GM23338 (cell line): ENCODE results near the gene TMEM163. TPM values are rescaled to one million over a fixed set of nuclear protein-coding genes. Genes with fewer than 3 reads are reported as not detected.

Experiments used
- ATAC-seq: fragments of 200-7000 bp; cut with Tn5 transposase; 3 replicates; pipeline ENCODE4 v1.9.1; 2020
- DNase-seq: peaks from one replicate; pipeline ENCODE4 v3.0.0-alpha.2; 2015; ENCODE audit warnings: low spot score
- H2AFZ ChIP-seq: fragments of 200-600 bp; sonication (generic); 2 replicates; pipeline ENCODE4 v1.8.0; 2016; ENCODE audit warnings: antibody characterized with exemption, mild to moderate bottlenecking, moderate library complexity
- H3F3A ChIP-seq: fragments of 200-600 bp; sonication (generic); replicated peaks from 2 replicates; pipeline ENCODE4 v1.8.0; 2017; ENCODE audit warnings: antibody characterized with exemption, mixed run types, low read depth
- H3K27ac ChIP-seq: fragments of 200-600 bp; sonication (generic); 2 replicates; pipeline ENCODE4 v1.6.1; 2016; ENCODE audit warnings: low read depth
- H3K27me3 ChIP-seq: fragments of 200-600 bp; sonication (generic); 2 replicates; pipeline ENCODE4 v1.8.0; 2016; ENCODE audit warnings: mild to moderate bottlenecking, mixed run types, moderate library complexity; ENCODE audit not compliant: insufficient read depth
- H3K36me3 ChIP-seq: fragments of 200-600 bp; sonication (generic); 2 replicates; pipeline ENCODE4 v1.8.0; 2016; ENCODE audit warnings: mild to moderate bottlenecking; ENCODE audit not compliant: insufficient read depth
- H3K4me1 ChIP-seq: fragments of 200-600 bp; sonication (generic); 2 replicates; pipeline ENCODE4 v1.8.0; 2016; ENCODE audit warnings: mild to moderate bottlenecking, moderate library complexity; ENCODE audit not compliant: insufficient read depth
- H3K4me2 ChIP-seq: fragments of 200-600 bp; sonication (generic); 2 replicates; pipeline ENCODE4 v1.7.1; 2017; ENCODE audit warnings: mixed run types
- H3K4me3 ChIP-seq: fragments of 200-600 bp; sonication (generic); 2 replicates; pipeline ENCODE4 v1.6.1; 2016; ENCODE audit warnings: mixed run types
- H3K79me2 ChIP-seq: fragments of 200-600 bp; sonication (generic); replicated peaks from 2 replicates; pipeline ENCODE4 v1.8.0; 2017; ENCODE audit warnings: mild to moderate bottlenecking; ENCODE audit not compliant: insufficient read depth
- H3K9me2 ChIP-seq: fragments of 200-600 bp; sonication (generic); 2 replicates; pipeline ENCODE4 v1.8.0; 2017; ENCODE audit not compliant: insufficient read depth
- H4K20me1 ChIP-seq: fragments of 200-600 bp; sonication (generic); replicated peaks from 2 replicates; pipeline ENCODE4 v1.8.0; 2017; ENCODE audit warnings: mild to moderate bottlenecking; ENCODE audit not compliant: insufficient read depth
- H3K27ac Mint-ChIP-seq: 2 replicates; pipeline ENCODE4 v1.8.0; 2020; ENCODE audit warnings: inconsistent platforms, mild to moderate bottlenecking, moderate library complexity, mixed read lengths
- H3K27me3 Mint-ChIP-seq: 3 replicates; pipeline ENCODE4 v1.8.0; 2022; ENCODE audit warnings: low read depth, mild to moderate bottlenecking, moderate library complexity, mixed read lengths, inconsistent platforms; ENCODE audit not compliant: insufficient read depth, poor library complexity
- H3K36me3 Mint-ChIP-seq: 3 replicates; pipeline ENCODE4 v1.8.0; 2021; ENCODE audit warnings: low read depth, mild to moderate bottlenecking, inconsistent platforms, moderate library complexity, mixed read lengths
- H3K4me1 Mint-ChIP-seq: 3 replicates; pipeline ENCODE4 v1.8.0; 2020; ENCODE audit warnings: mild to moderate bottlenecking, inconsistent platforms, mixed read lengths
- H3K4me3 Mint-ChIP-seq: 3 replicates; pipeline ENCODE4 v1.8.0; 2021; ENCODE audit warnings: moderate library complexity, mild to moderate bottlenecking, inconsistent platforms, mixed read lengths
- H3K9me3 Mint-ChIP-seq: 3 replicates; pipeline ENCODE4 v1.8.0; 2020; ENCODE audit warnings: moderate library complexity, mild to moderate bottlenecking, inconsistent platforms, mixed read lengths
- ETS1 ChIP-seq: IDR thresholded peaks from 2 replicates; pipeline ENCODE4 v1.6.1; 2016; ENCODE audit warnings: antibody characterized with exemption
- EZH2 ChIP-seq: fragments of 200-600 bp; sonication (generic); IDR thresholded peaks from one replicate; pipeline ENCODE4 v1.8.0; 2017; ENCODE audit warnings: antibody characterized with exemption, mild to moderate bottlenecking, low read depth; ENCODE audit not compliant: unreplicated experiment
- EZH2phosphoT487 ChIP-seq: fragments of 200-600 bp; sonication (generic); IDR thresholded peaks from one replicate; pipeline ENCODE4 v1.8.1; 2018; ENCODE audit warnings: antibody characterized with exemption; ENCODE audit not compliant: unreplicated experiment
- JUNB ChIP-seq: IDR thresholded peaks from one replicate; pipeline ENCODE4 v1.6.1; 2016; ENCODE audit warnings: antibody characterized with exemption; ENCODE audit not compliant: unreplicated experiment
- NANOG ChIP-seq: IDR thresholded peaks from 2 replicates; pipeline ENCODE4 v1.6.1; 2016; ENCODE audit warnings: antibody characterized with exemption, borderline replicate concordance
- POLR2AphosphoS5 ChIP-seq: IDR thresholded peaks from 2 replicates; pipeline ENCODE4 v1.6.1; 2016; ENCODE audit warnings: antibody characterized with exemption, low read depth
- REST ChIP-seq: IDR thresholded peaks from one replicate; pipeline ENCODE4 v1.6.1; 2018; ENCODE audit warnings: antibody characterized with exemption; ENCODE audit not compliant: unreplicated experiment
- STAT1 ChIP-seq: IDR thresholded peaks from one replicate; pipeline ENCODE4 v1.6.1; 2016; ENCODE audit warnings: antibody characterized with exemption; ENCODE audit not compliant: unreplicated experiment
- ZNF331 ChIP-seq: fragments of 250-450 bp; sonication (Bioruptor Pico); IDR thresholded peaks from 2 replicates; pipeline ENCODE4 v1.5.0; 2020; ENCODE audit warnings: low read depth, mild to moderate bottlenecking, moderate library complexity
- polyA plus RNA-seq: library from polyadenylated mRNA; unstranded; fragments of >200 nt; fragmentation: Nextera tagmentation; extraction: Ambion mirVana; gene quantifications from 2 replicates; pipeline ENCODE4 v1.2.1, GENCODE V29; 2016
- total RNA-seq: library from RNA; depleted of rRNA; stranded (reverse); fragments of >200 nt; shearing (Covaris generic); gene quantifications from 2 replicates; pipeline ENCODE4 v1.2.3, GENCODE V29; 2014

TMEM163 gene
- total and polyA plus RNA-seq, 2 experiments from 2014 or later: 1.1 to 1.8 TPM

- TF ChIP-seq JUNB (no peak), POLR2AphosphoS5 (no peak), NANOG (no peak), ZNF331 (no peak), ETS1 (no peak)
- no peaks in the 10 kb centered on the region for H3K79me2 ChIP-seq
- no peaks in the 10 kb centered on the region for H3K27me3 ChIP-seq
- no peak overlapping the region for H3K4me2 ChIP-seq
- H3K36me3 Mint-ChIP-seq: peaks cover 5% of the 10 kb centered on the region; the same call in 2 of the 3 replicates
- no peaks in the 10 kb centered on the region for H4K20me1 ChIP-seq
- H3K36me3 ChIP-seq: no peaks in the 10 kb centered on the region
- H3K4me1 Mint-ChIP-seq: peaks cover 8% of the 10 kb centered on the region; the same call in 2 of the 3 replicates
- no peaks in the 10 kb centered on the region for H3F3A ChIP-seq
- H3K4me3 ChIP-seq: no peak overlapping the region
- no peak overlapping the region for H2AFZ ChIP-seq
- ATAC-seq (no peak), DNase-seq (no peak)
- H3K4me1 ChIP-seq: peaks cover 7% of the 10 kb centered on the region; the same call in 1 of the 2 replicates
- H3K27ac Mint-ChIP-seq: no peak overlapping the region
- no peak overlapping the region for H3K4me3 Mint-ChIP-seq
- no peak overlapping the region for H3K27ac ChIP-seq
- peaks cover 1% of the 10 kb centered on the region for H3K27me3 Mint-ChIP-seq
- H3K9me3 Mint-ChIP-seq: peaks cover 16% of the 10 kb centered on the region; the same call in 2 of the 3 replicates
- H3K9me2 ChIP-seq: no peaks in the 10 kb centered on the region
Observed at GRCh38 chr2:134609924-134610513, 108.8 kb downstream of the TMEM163 start.

GRCh38 chr2:134603966-134604365 lies 114.8 kb downstream of the TMEM163 start:
- no peak for ATAC-seq
- Histone ChIP-seq H3K27me3 (no peaks in the 10 kb centered on the region), H3K9me2 (no peaks in the 10 kb centered on the region), H3K4me3 (no peak overlapping the region), H3K79me2 (no peaks in the 10 kb centered on the region), H3K27ac (no peak overlapping the region), H3K36me3 (no peaks in the 10 kb centered on the region), H2AFZ (no peak overlapping the region), H3F3A (no peaks in the 10 kb centered on the region), H3K4me1 (peaks cover 7% of the 10 kb centered on the region; the same call in 1 of the 2 replicates), H3K4me2 (no peak overlapping the region), H4K20me1 (no peaks in the 10 kb centered on the region)
- TF ChIP-seq EZH2 (no peak), JUNB (no peak)
- H3K36me3 Mint-ChIP-seq: no peaks in the 10 kb centered on the region
- no peak overlapping the region for H3K4me3 Mint-ChIP-seq
- no peak overlapping the region for H3K27ac Mint-ChIP-seq
- peaks cover 8% of the 10 kb centered on the region; the same call in 2 of the 3 replicates for H3K4me1 Mint-ChIP-seq
- H3K27me3 Mint-ChIP-seq: peaks cover 3% of the 10 kb centered on the region
- H3K9me3 Mint-ChIP-seq: peaks cover 4% of the 10 kb centered on the region; the same call in 2 of the 3 replicates
- no peak for DNase-seq

- no peak for DNase-seq
- Histone ChIP-seq H3K4me1 (peaks cover 7% of the 10 kb centered on the region; the same call in 1 of the 2 replicates), H3K27me3 (no peaks in the 10 kb centered on the region), H3K4me2 (no peak overlapping the region), H3K27ac (no peak overlapping the region), H3K4me3 (no peak overlapping the region), H4K20me1 (no peaks in the 10 kb centered on the region), H3F3A (no peaks in the 10 kb centered on the region), H2AFZ (no peak overlapping the region), H3K36me3 (no peaks in the 10 kb centered on the region), H3K79me2 (no peaks in the 10 kb centered on the region), H3K9me2 (no peaks in the 10 kb centered on the region)
- Mint-ChIP-seq H3K27me3 (peaks cover 3% of the 10 kb centered on the region), H3K36me3 (no peaks in the 10 kb centered on the region), H3K9me3 (peaks cover 4% of the 10 kb centered on the region; the same call in 2 of the 3 replicates), H3K4me3 (no peak overlapping the region), H3K27ac (no peak overlapping the region), H3K4me1 (peaks cover 8% of the 10 kb centered on the region; the same call in 2 of the 3 replicates)
- no peak for ATAC-seq
- TF ChIP-seq EZH2phosphoT487 (no peak), REST (no peak), STAT1 (no peak), JUNB (no peak)
Observed at GRCh38 chr2:134602666-134603065, 116.1 kb downstream of the TMEM163 start.
